ENCODE data around the gene ATP6V1A. TPM values are rescaled to one million over a fixed set of nuclear protein-coding genes. Genes with fewer than 3 reads are reported as not detected.

ATP6V1A gene
- total and polyA plus RNA-seq, 8 donors = 4.3 to 75.6 (median 13.0) TPM

GRCh38 chr3:113717308-113717707, 29.5 kb upstream of the ATP6V1A start:
- H3K36me3 ChIP-seq = peaks cover 21 to 52% (median 41%) of the 10 kb centered on the region in 4 donors
- H3K4me3 ChIP-seq = no peak overlapping the region
- H3K27ac ChIP-seq = no peak overlapping the region
- intact Hi-C loops (cut with DNase I; ENCODE audit: low total_unique reads) = no loop called here
- WGBS, 5 donors = 91 to 99% (median 96%) methylated on average over 3 of the region's 3 CpGs
- no peak for DNase-seq
- H3K9me3 ChIP-seq = no peaks in the 10 kb centered on the region
- H3K4me1 ChIP-seq = no peaks in the 10 kb centered on the region
- H3K27me3 ChIP-seq = no peaks in the 10 kb centered on the region
- TF ChIP-seq EP300 (IDR thresholded peaks at IDR 0.05) (no peak), CTCF (IDR thresholded peaks at IDR 0.05) (no peak), POLR2A (IDR thresholded peaks at IDR 0.05) (no peak), POLR2AphosphoS5 (IDR thresholded peaks at IDR 0.05) (no peak)

GRCh38 chr3:113717818-113718217, 29.0 kb upstream of the ATP6V1A start:
- no peak overlapping the region for H3K27ac ChIP-seq
- H3K36me3 ChIP-seq = peaks cover 21 to 52% (median 44%) of the 10 kb centered on the region in 4 donors
- no peaks in the 10 kb centered on the region for H3K9me3 ChIP-seq
- H3K4me1 ChIP-seq = peaks cover 0 to 4% (median 0%) of the 10 kb centered on the region in 4 donors
- intact Hi-C loops (cut with DNase I; ENCODE audit: low total_unique reads) = no loop called here
- no peaks in the 10 kb centered on the region for H3K27me3 ChIP-seq
- H3K4me3 ChIP-seq = no peak overlapping the region
- TF ChIP-seq POLR2A (IDR thresholded peaks at IDR 0.05) (no peak), EP300 (IDR thresholded peaks at IDR 0.05) (no peak), POLR2AphosphoS5 (IDR thresholded peaks at IDR 0.05) (no peak), CTCF (IDR thresholded peaks at IDR 0.05) (no peak)
- WGBS, 5 donors = 93 to 99% (median 96%) methylated on average over 3 of the region's 3 CpGs
- DNase-seq = no peak

- Histone ChIP-seq H3K27me3 (no peaks in the 10 kb centered on the region), H3K4me1 (peaks cover 0 to 18% (median 0%) of the 10 kb centered on the region in 4 donors), H3K36me3 (peaks cover 21 to 58% (median 49%) of the 10 kb centered on the region in 4 donors), H3K27ac (no peak overlapping the region), H3K4me3 (no peak overlapping the region), H3K9me3 (no peaks in the 10 kb centered on the region)
- TF ChIP-seq POLR2AphosphoS5 (IDR thresholded peaks at IDR 0.05) (no peak), POLR2A (IDR thresholded peaks at IDR 0.05) (no peak), CTCF (IDR thresholded peaks at IDR 0.05) (no peak), EP300 (IDR thresholded peaks at IDR 0.05) (no peak)
- no peak for DNase-seq
- 98 to 100% (median 100%) methylated on average over 1 of the region's 1 CpG for WGBS, 5 donors
- intact Hi-C loops (cut with DNase I; ENCODE audit: low total_unique reads) = no loop called here
Measured at GRCh38 chr3:113719294-113719693, 27.5 kb upstream of the ATP6V1A start.

GRCh38 chr3:113719758-113720157, 27.1 kb upstream of the ATP6V1A start:
- Histone ChIP-seq H3K4me1 (peaks cover 0 to 18% (median 0%) of the 10 kb centered on the region in 4 donors), H3K4me3 (no peak overlapping the region), H3K9me3 (no peaks in the 10 kb centered on the region), H3K27me3 (no peaks in the 10 kb centered on the region), H3K27ac (no peak overlapping the region), H3K36me3 (peaks cover 21 to 58% (median 49%) of the 10 kb centered on the region in 4 donors)
- WGBS, 5 donors = 75 to 94% (median 88%) methylated on average over 2 of the region's 2 CpGs
- no peak for TF ChIP-seq POLR2A (IDR thresholded peaks at IDR 0.05)
- no peak for TF ChIP-seq EP300 (IDR thresholded peaks at IDR 0.05)
- TF ChIP-seq CTCF (IDR thresholded peaks at IDR 0.05) = no peak
- TF ChIP-seq POLR2AphosphoS5 (IDR thresholded peaks at IDR 0.05) = no peak
- intact Hi-C loops (cut with DNase I; ENCODE audit: low total_unique reads) = no loop called here
- no peak for DNase-seq
